Endothelial cell of umbilical vein (primary cell): Measurements from ENCODE around the gene UNC5B.

Experiments
- CTCF ChIP-seq, 2 donors: IDR thresholded peaks; 1 replicate in 1 of 2; 2 replicates in 1 of 2; pipeline ENCODE4 v1.5.1; 2011; ENCODE audit warnings: low read length in 2 of 2, mild to moderate bottlenecking in 2 of 2, moderate library complexity in 2 of 2, control low read depth in 1 of 2, inconsistent platforms in 1 of 2, low read depth in 1 of 2; ENCODE audit not compliant: insufficient read depth in 1 of 2; ENCODE audit errors: extremely low read depth in 1 of 2
- EZH2 ChIP-seq: IDR thresholded peaks from 2 replicates; pipeline ENCODE4 v1.6.1; 2012; ENCODE audit warnings: borderline replicate concordance, low read depth, mild to moderate bottlenecking, moderate library complexity, low read length, inconsistent platforms; ENCODE audit not compliant: severe bottlenecking
- FOS ChIP-seq: IDR thresholded peaks from 2 replicates; pipeline ENCODE4 v1.6.1; 2011; ENCODE audit warnings: mild to moderate bottlenecking, low read length, moderate library complexity, borderline replicate concordance; ENCODE audit not compliant: insufficient read depth
- MYC ChIP-seq: IDR thresholded peaks from one replicate; pipeline ENCODE4 v1.6.1; 2011; ENCODE audit warnings: mild to moderate bottlenecking, low read depth, low read length
- POLR2A ChIP-seq: IDR thresholded peaks from 2 replicates; pipeline ENCODE4 v1.6.1; 2012; ENCODE audit warnings: low read depth, mild to moderate bottlenecking, control low read depth, low read length
- POLR2AphosphoS5 ChIP-seq: IDR thresholded peaks from 2 replicates; pipeline ENCODE4 v1.6.1; 2012; ENCODE audit warnings: low read depth, mild to moderate bottlenecking, control low read depth, low read length, moderate library complexity; ENCODE audit not compliant: insufficient read depth
- TF ChIP-seq, protein P1 (sequence below): IDR thresholded peaks from 2 replicates; pipeline ENCODE4 v1.6.1; 2011; ENCODE audit not compliant: insufficient read depth, insufficient read length

DNA sequence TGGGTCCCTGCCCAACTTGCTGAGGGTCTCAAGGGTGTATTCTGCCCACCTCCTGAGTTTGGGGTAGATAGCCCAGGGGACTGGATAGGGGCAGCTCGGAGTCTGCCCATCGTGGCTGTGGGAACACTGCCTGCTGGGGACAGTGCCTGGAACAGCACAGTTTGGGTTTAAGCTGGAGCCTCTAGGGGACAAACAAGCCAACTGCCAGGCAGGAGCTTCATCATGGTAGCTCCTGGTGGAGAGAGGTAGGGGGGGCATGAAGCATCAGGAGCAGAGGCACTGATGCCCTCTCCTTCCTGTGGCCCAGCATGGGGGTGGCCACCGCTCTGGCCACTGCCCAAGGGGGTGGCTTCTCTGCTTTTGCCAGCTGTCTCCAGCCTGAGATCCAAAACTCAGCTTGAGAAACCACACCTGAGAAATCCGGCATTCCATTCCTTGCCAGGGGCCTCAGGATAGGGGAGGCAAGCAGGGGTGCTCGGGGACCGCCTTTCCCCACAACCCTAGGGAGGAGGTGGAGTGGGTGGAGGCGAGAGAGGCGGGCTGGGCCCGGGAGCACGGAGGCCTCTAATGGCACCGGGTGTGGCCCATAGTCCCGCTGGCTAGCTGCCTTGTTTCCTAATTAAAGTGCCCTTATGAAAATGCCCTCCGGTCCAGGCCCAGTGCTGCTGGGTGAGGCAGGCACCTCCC, 47.6 kb downstream of the UNC5B start:
- TF ChIP-seq EZH2: no peak
- TF ChIP-seq, protein P1, sequence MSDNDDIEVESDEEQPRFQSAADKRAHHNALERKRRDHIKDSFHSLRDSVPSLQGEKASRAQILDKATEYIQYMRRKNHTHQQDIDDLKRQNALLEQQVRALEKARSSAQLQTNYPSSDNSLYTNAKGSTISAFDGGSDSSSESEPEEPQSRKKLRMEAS: no peak
- TF ChIP-seq CTCF (IDR thresholded peaks at IDR 0.05; ENCODE audit: extremely low read depth in 1 of 2, insufficient read depth in 1 of 2, low read depth in 1 of 2, low read length in 2 of 2): no peak
- TF ChIP-seq POLR2A: no peak
- no peak for TF ChIP-seq POLR2AphosphoS5
- TF ChIP-seq FOS: no peak
- TF ChIP-seq MYC: no peak
